IMR-90 (cell line): ENCODE results near the gene ZC2HC1B. TPM values are rescaled to one million over a fixed set of nuclear protein-coding genes. Genes with fewer than 3 reads are reported as not detected.

Experiments
- ATAC-seq: fragments of 200-7000 bp; cut with Tn5 transposase; 2 replicates; pipeline ENCODE4 v1.9.1; 2020; ENCODE audit warnings: low read depth, mild to moderate bottlenecking, moderate library complexity
- BruUV-seq: library from RNA; stranded (reverse); fragments of 400-500 nt; replicated peaks from 2 replicates; lab custom pipeline; 2021; lab: Mats Ljungman, UMichigan
- CTCF ChIA-PET: fragments of 300-600 bp; formaldehyde crosslinking; extraction: SDS; loops from one replicate; lab custom pipeline; 2021; ENCODE audit warnings: antibody characterized with exemption; lab: Yijun Ruan, JAX
- POLR2A ChIA-PET: fragments of 300-600 bp; sonication (Branson Sonifier 250); formaldehyde crosslinking; loops from one replicate; lab custom pipeline; 2022; ENCODE audit warnings: antibody characterized with exemption; ENCODE audit not compliant: unreplicated experiment; lab: Charles Lee
- DNase-seq: peaks from one replicate; pipeline ENCODE4 v3.0.0; 2013
- H2AFZ ChIP-seq: replicated peaks from 2 replicates; pipeline ENCODE3; 2013; ENCODE audit warnings: low read length, mild to moderate bottlenecking; ENCODE audit not compliant: poor library complexity
- H2AK5ac ChIP-seq: 2 replicates; pipeline ENCODE4 v1.6.1; 2013; ENCODE audit warnings: low read depth, low read length, inconsistent platforms
- H2AK9ac ChIP-seq: replicated peaks from 2 replicates; pipeline ENCODE3; 2013; ENCODE audit warnings: mild to moderate bottlenecking, low read depth, low read length, moderate library complexity; ENCODE audit not compliant: poor library complexity
- H2BK120ac ChIP-seq: 2 replicates; pipeline ENCODE4 v1.6.1; 2013; ENCODE audit warnings: low read depth, low read length, inconsistent platforms
- H2BK15ac ChIP-seq: 3 replicates; pipeline ENCODE4 v1.6.1; 2013; ENCODE audit warnings: low read depth, low read length, inconsistent platforms
- H2BK20ac ChIP-seq: 2 replicates; pipeline ENCODE4 v1.6.1; 2013; ENCODE audit warnings: low read depth, mild to moderate bottlenecking, inconsistent platforms, low read length, moderate library complexity
- H2BK5ac ChIP-seq: 2 replicates; pipeline ENCODE4 v1.6.1; 2013; ENCODE audit warnings: mild to moderate bottlenecking, low read depth, low read length, inconsistent platforms; ENCODE audit not compliant: poor library complexity, severe bottlenecking
- H3K14ac ChIP-seq: replicated peaks from 2 replicates; pipeline ENCODE4 v1.6.1; 2013; ENCODE audit warnings: low read depth, low read length, inconsistent platforms
- H3K18ac ChIP-seq: 2 replicates; pipeline ENCODE4 v1.6.1; 2013; ENCODE audit warnings: low read depth, low read length, control low read depth
- H3K23ac ChIP-seq: 2 replicates; pipeline ENCODE4 v1.6.1; 2013; ENCODE audit warnings: low read depth, low read length, inconsistent platforms
- H3K27ac ChIP-seq: 2 replicates; pipeline ENCODE4 v1.5.1; 2013; ENCODE audit warnings: mild to moderate bottlenecking, control low read depth, low read length; ENCODE audit not compliant: insufficient read depth
- H3K27me3 ChIP-seq: 2 replicates; pipeline ENCODE4 v1.6.1; 2013; ENCODE audit warnings: low read length; ENCODE audit not compliant: control insufficient read depth, insufficient read depth
- H3K36me3 ChIP-seq: 2 replicates; pipeline ENCODE4 v1.6.1; 2013; ENCODE audit warnings: low read length, mixed read lengths; ENCODE audit not compliant: control insufficient read depth, insufficient read depth
- H3K4ac ChIP-seq: 2 replicates; pipeline ENCODE4 v1.6.1; 2013; ENCODE audit warnings: low read depth, low read length, inconsistent platforms
- H3K4me1 ChIP-seq: 2 replicates; pipeline ENCODE4 v1.6.1; 2013; ENCODE audit warnings: low read length, mixed read lengths; ENCODE audit not compliant: control insufficient read depth, insufficient read depth
- H3K4me2 ChIP-seq: 2 replicates; pipeline ENCODE4 v1.6.1; 2013; ENCODE audit warnings: low read depth, mild to moderate bottlenecking, control low read depth, low read length, moderate library complexity
- H3K4me3 ChIP-seq: 2 replicates; pipeline ENCODE4 v1.5.1; 2013; ENCODE audit warnings: low read depth, mild to moderate bottlenecking, control low read depth, low read length, moderate library complexity; ENCODE audit not compliant: insufficient read depth
- H3K56ac ChIP-seq: 2 replicates; pipeline ENCODE4 v1.6.1; 2013; ENCODE audit warnings: low read length, inconsistent platforms; ENCODE audit not compliant: insufficient read depth; ENCODE audit errors: extremely low read depth
- H3K79me1 ChIP-seq, 2 experiments: 2 replicates each; pipeline ENCODE4 v1.6.1; 2013; ENCODE audit warnings: low read length in 2 of 2, inconsistent platforms in 1 of 2, low read depth in 1 of 2
- H3K9ac ChIP-seq: 2 replicates; pipeline ENCODE4 v1.6.1; 2013; ENCODE audit warnings: low read depth, low read length, control low read depth
- H3K9me1 ChIP-seq: 2 replicates; pipeline ENCODE4 v1.6.1; 2013; ENCODE audit warnings: low read length, inconsistent platforms; ENCODE audit not compliant: insufficient read depth
- H3K9me3 ChIP-seq: 2 replicates; pipeline ENCODE4 v1.6.1; 2013; ENCODE audit warnings: low read length; ENCODE audit not compliant: control insufficient read depth, insufficient read depth
- H4K20me1 ChIP-seq: 2 replicates; pipeline ENCODE4 v1.6.1; 2013; ENCODE audit warnings: low read length, inconsistent platforms; ENCODE audit not compliant: insufficient read depth
- H4K5ac ChIP-seq: 2 replicates; pipeline ENCODE4 v1.6.1; 2013; ENCODE audit warnings: mild to moderate bottlenecking, low read depth, low read length, control low read depth
- H4K8ac ChIP-seq, 2 experiments: 2 replicates each; pipeline ENCODE4 v1.6.1; 2013; ENCODE audit warnings: low read depth in 2 of 2, low read length in 2 of 2, control low read depth in 1 of 2, inconsistent platforms in 1 of 2
- H4K91ac ChIP-seq: 2 replicates; pipeline ENCODE4 v1.6.1; 2013; ENCODE audit warnings: low read depth, low read length, inconsistent platforms; ENCODE audit not compliant: insufficient read depth
- CHD1 ChIP-seq: IDR thresholded peaks from 2 replicates; pipeline ENCODE4 v1.6.1; 2012; ENCODE audit warnings: low read depth, low read length, improper control_type of control experiment
- MAZ ChIP-seq: IDR thresholded peaks from 2 replicates; pipeline ENCODE4 v1.6.1; 2012; ENCODE audit warnings: low read depth, mild to moderate bottlenecking, low read length, improper control_type of control experiment, moderate library complexity, borderline replicate concordance
- RAD21 ChIP-seq: IDR thresholded peaks from 2 replicates; pipeline ENCODE4 v1.6.1; 2012; ENCODE audit warnings: low read length, improper control_type of control experiment
- RCOR1 ChIP-seq: IDR thresholded peaks from 2 replicates; pipeline ENCODE4 v1.6.1; 2012; ENCODE audit warnings: mild to moderate bottlenecking, low read length, improper control_type of control experiment; ENCODE audit not compliant: insufficient replicate concordance
- RFX5 ChIP-seq: IDR thresholded peaks from 2 replicates; pipeline ENCODE4 v1.8.0; 2012; ENCODE audit warnings: low read depth, mild to moderate bottlenecking, low read length, moderate library complexity
- SMC3 ChIP-seq: fragments of 150-350 bp; IDR thresholded peaks from 2 replicates; pipeline ENCODE4 v1.6.1; 2016; ENCODE audit warnings: low read depth, mild to moderate bottlenecking, antibody characterized with exemption, low read length, moderate library complexity
- USF2 ChIP-seq: fragments of 150-350 bp; IDR thresholded peaks from 2 replicates; pipeline ENCODE4 v1.6.1; 2017; ENCODE audit warnings: mild to moderate bottlenecking, antibody characterized with exemption, low read length, low read depth
- dilution Hi-C: fragments of 300-500 bp; cut with HindIII; formaldehyde crosslinking; loops from one replicate; pipeline ENCODE4 v1.14.3; 2018; ENCODE audit warnings: low sequenced_read_pairs; ENCODE audit not compliant: unreplicated experiment
- in situ Hi-C: fragments of 300-500 bp; cut with MboI; formaldehyde crosslinking; loops from 3 replicates; pipeline ENCODE4 v1.14.3; 2019; ENCODE audit warnings: low sequenced_read_pairs, inconsistent platforms, mixed read lengths
- intact Hi-C: fragments of 100-400 bp; cut with micrococcal nuclease; formaldehyde crosslinking; loops from 2 replicates; pipeline ENCODE4 v1.10.0; 2022
- polyA plus RNA-seq, 3 experiments: library from polyadenylated mRNA; depleted of rRNA; stranded (reverse); fragments of >200 nt; gene quantifications; 2 replicates each; pipeline ENCODE4 v1.2.3, GENCODE V29; 2012; ENCODE audit warnings: low replicate concordance in 1 of 3
- total RNA-seq: library from RNA; depleted of rRNA; stranded (reverse); fragments of >200 nt; gene quantifications from 2 replicates; pipeline ENCODE4 v1.2.3, GENCODE V29; 2012
- TF ChIP-seq, protein P1 (sequence below): fragments of 150-350 bp; IDR thresholded peaks from 2 replicates; pipeline ENCODE4 v1.6.1; 2016; ENCODE audit warnings: low read depth, mild to moderate bottlenecking, low read length, moderate library complexity, borderline replicate concordance

Gene ZC2HC1B
- total and polyA plus RNA-seq, 2 of the 4 experiments (the other 2 are of a cell fraction) = not detected

DNA sequence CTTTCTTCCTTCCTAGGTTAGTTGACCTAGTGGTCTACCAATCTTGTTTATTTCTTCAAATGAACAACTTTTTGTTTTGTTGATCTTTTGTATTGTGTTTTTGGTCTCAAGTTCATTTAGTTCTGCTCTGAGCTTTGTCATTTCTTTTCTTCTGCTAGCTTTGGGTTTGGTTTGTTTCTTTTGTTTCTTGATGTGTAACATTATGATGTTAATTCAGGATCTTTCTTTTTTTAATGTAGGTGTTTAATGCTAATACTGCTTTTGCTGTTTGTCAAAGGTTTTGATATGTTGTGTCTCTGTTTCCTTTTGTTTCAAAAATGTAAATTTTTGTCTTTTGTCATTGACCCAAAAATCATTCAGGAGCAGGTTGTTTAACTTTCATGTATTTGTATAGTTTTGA, 65.7 kb downstream of the ZC2HC1B start:
- no peaks in the 10 kb centered on the region for H4K20me1 ChIP-seq
- H3K9me3 ChIP-seq = no peaks in the 10 kb centered on the region
- no peak overlapping the region for H2BK15ac ChIP-seq
- no peak overlapping the region for H3K27ac ChIP-seq
- H3K4me2 ChIP-seq = no peak overlapping the region
- no peak overlapping the region for H4K91ac ChIP-seq
- no peak overlapping the region for H3K23ac ChIP-seq
- no peak overlapping the region for H2AK5ac ChIP-seq
- no peak overlapping the region for H2AFZ ChIP-seq
- H4K8ac ChIP-seq = no peak overlapping the region
- no peaks in the 10 kb centered on the region for H3K4me1 ChIP-seq
- H3K4me3 ChIP-seq = no peak overlapping the region
- no peak overlapping the region for H3K56ac ChIP-seq
- no peak overlapping the region for H2AK9ac ChIP-seq
- H3K9ac ChIP-seq = no peak overlapping the region
- intact Hi-C loops = no loop called here
- H3K18ac ChIP-seq = no peak overlapping the region
- DNase-seq = no peak
- ChIA-PET CTCF (no interaction called here), POLR2A (no interaction called here)
- in situ Hi-C loops = no loop called here
- no peak overlapping the region for H2BK5ac ChIP-seq
- no peak overlapping the region for H2BK120ac ChIP-seq
- H3K27me3 ChIP-seq = no peaks in the 10 kb centered on the region
- H3K36me3 ChIP-seq = no peaks in the 10 kb centered on the region
- no peak overlapping the region for H4K5ac ChIP-seq
- dilution Hi-C loops = no loop called here
- no peaks in the 10 kb centered on the region for H3K9me1 ChIP-seq
- TF ChIP-seq USF2 = no peak
- TF ChIP-seq RFX5 = no peak
- no peak for TF ChIP-seq RCOR1
- TF ChIP-seq RAD21 = no peak
- TF ChIP-seq, protein P1, sequence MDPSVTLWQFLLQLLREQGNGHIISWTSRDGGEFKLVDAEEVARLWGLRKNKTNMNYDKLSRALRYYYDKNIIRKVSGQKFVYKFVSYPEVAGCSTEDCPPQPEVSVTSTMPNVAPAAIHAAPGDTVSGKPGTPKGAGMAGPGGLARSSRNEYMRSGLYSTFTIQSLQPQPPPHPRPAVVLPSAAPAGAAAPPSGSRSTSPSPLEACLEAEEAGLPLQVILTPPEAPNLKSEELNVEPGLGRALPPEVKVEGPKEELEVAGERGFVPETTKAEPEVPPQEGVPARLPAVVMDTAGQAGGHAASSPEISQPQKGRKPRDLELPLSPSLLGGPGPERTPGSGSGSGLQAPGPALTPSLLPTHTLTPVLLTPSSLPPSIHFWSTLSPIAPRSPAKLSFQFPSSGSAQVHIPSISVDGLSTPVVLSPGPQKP = no peak
- no peak for TF ChIP-seq CHD1
- no peak for TF ChIP-seq MAZ
- no peak for TF ChIP-seq SMC3
- no peak overlapping the region for H3K4ac ChIP-seq
- no peak overlapping the region for H3K14ac ChIP-seq
- no peak overlapping the region for H2BK20ac ChIP-seq
- BruUV-seq = no TSS peak
- H3K79me1 ChIP-seq = no peaks in the 10 kb centered on the region
- no peak for ATAC-seq
